ENCODE results near the gene LGMN.
"Not testable (repeated sequence)": the region's sequence is repeated elsewhere in the genome, so short reads cannot be mapped to it uniquely, and the experiment has no call there.

LGMN gene

GRCh38 chr14:92680330-92680729, 68.1 kb downstream of the LGMN start:
- in situ Hi-C loops (cut with HindIII; ENCODE audit: low sequenced_read_pairs), result not testable (repeated sequence)

- in situ Hi-C loops (cut with HindIII; ENCODE audit: low sequenced_read_pairs), result no loop called here
These were observed 69.2 kb downstream of the LGMN start for GRCh38 chr14:92679246-92679645.

GRCh38 chr14:92678766-92679165, 69.7 kb downstream of the LGMN start:
- in situ Hi-C loops (cut with HindIII; ENCODE audit: low sequenced_read_pairs), result no loop called here

- in situ Hi-C loops (cut with HindIII; ENCODE audit: low sequenced_read_pairs), result no loop called here
These were observed 70.5 kb downstream of the LGMN start for GRCh38 chr14:92677955-92678354.

- in situ Hi-C loops (cut with HindIII; ENCODE audit: low sequenced_read_pairs), result no loop called here
These were observed 71.2 kb downstream of the LGMN start for GRCh38 chr14:92677087-92677668.

GRCh38 chr14:92676403-92677086, 71.9 kb downstream of the LGMN start:
- in situ Hi-C loops (cut with HindIII; ENCODE audit: low sequenced_read_pairs), result no loop called here

GRCh38 chr14:92675976-92676375, 72.5 kb downstream of the LGMN start:
- in situ Hi-C loops (cut with HindIII; ENCODE audit: low sequenced_read_pairs), result no loop called here

GRCh38 chr14:92675421-92675820, 73.0 kb downstream of the LGMN start:
- in situ Hi-C loops (cut with HindIII; ENCODE audit: low sequenced_read_pairs), result no loop called here

GRCh38 chr14:92673601-92674150, 74.8 kb downstream of the LGMN start:
- in situ Hi-C loops (cut with HindIII; ENCODE audit: low sequenced_read_pairs), result loop anchor here (5.0 kb wide), 1 partner anchor 36 kb away; no protein-coding TSS in a partner anchor

- in situ Hi-C loops (cut with HindIII; ENCODE audit: low sequenced_read_pairs), result loop anchor here (5.0 kb wide), 1 partner anchor 34 kb away; no protein-coding TSS in a partner anchor
These were observed 77.6 kb downstream of the LGMN start for GRCh38 chr14:92670643-92671366.

- in situ Hi-C loops (cut with HindIII; ENCODE audit: low sequenced_read_pairs), result loop anchor here (5.0 kb wide), 1 partner anchor 33 kb away; no protein-coding TSS in a partner anchor
These were observed 78.3 kb downstream of the LGMN start for GRCh38 chr14:92670160-92670559.

- in situ Hi-C loops (cut with HindIII; ENCODE audit: low sequenced_read_pairs), result no loop called here
These were observed 80.0 kb downstream of the LGMN start for GRCh38 chr14:92668276-92668973.

GRCh38 chr14:92666251-92666650, 82.2 kb downstream of the LGMN start:
- in situ Hi-C loops (cut with HindIII; ENCODE audit: low sequenced_read_pairs), result no loop called here

GRCh38 chr14:92665661-92666110, 82.7 kb downstream of the LGMN start:
- in situ Hi-C loops (cut with HindIII; ENCODE audit: low sequenced_read_pairs), result no loop called here

GRCh38 chr14:92663049-92663448, 85.4 kb downstream of the LGMN start:
- in situ Hi-C loops (cut with HindIII; ENCODE audit: low sequenced_read_pairs), result no loop called here

GRCh38 chr14:92660571-92660970, 87.9 kb downstream of the LGMN start:
- in situ Hi-C loops (cut with HindIII; ENCODE audit: low sequenced_read_pairs), result no loop called here

- in situ Hi-C loops (cut with HindIII; ENCODE audit: low sequenced_read_pairs), result no loop called here
These were observed 88.5 kb downstream of the LGMN start for GRCh38 chr14:92659765-92660561.

GRCh38 chr14:92658684-92659083, 89.7 kb downstream of the LGMN start:
- in situ Hi-C loops (cut with HindIII; ENCODE audit: low sequenced_read_pairs), result no loop called here

GRCh38 chr14:92658160-92658559, 90.3 kb downstream of the LGMN start:
- in situ Hi-C loops (cut with HindIII; ENCODE audit: low sequenced_read_pairs), result no loop called here
